T-helper 9 cell (primary cell): Measurements from ENCODE around the gene PRRG3.
"Not testable (repeated sequence)": the region's sequence is repeated elsewhere in the genome, so short reads cannot be mapped to it uniquely, and the experiment has no call there.

Experiments used
- DNase-seq: peaks from one replicate; pipeline ENCODE4 v3.0.0-alpha.2; 2020
- total RNA-seq, 2 donors: gene quantifications; one replicate each; lab custom pipeline; 2026; lab: John Stamatoyannopoulos, UW

Gene PRRG3
- 0 reads per million in 2 donors for total RNA-seq

DNA sequence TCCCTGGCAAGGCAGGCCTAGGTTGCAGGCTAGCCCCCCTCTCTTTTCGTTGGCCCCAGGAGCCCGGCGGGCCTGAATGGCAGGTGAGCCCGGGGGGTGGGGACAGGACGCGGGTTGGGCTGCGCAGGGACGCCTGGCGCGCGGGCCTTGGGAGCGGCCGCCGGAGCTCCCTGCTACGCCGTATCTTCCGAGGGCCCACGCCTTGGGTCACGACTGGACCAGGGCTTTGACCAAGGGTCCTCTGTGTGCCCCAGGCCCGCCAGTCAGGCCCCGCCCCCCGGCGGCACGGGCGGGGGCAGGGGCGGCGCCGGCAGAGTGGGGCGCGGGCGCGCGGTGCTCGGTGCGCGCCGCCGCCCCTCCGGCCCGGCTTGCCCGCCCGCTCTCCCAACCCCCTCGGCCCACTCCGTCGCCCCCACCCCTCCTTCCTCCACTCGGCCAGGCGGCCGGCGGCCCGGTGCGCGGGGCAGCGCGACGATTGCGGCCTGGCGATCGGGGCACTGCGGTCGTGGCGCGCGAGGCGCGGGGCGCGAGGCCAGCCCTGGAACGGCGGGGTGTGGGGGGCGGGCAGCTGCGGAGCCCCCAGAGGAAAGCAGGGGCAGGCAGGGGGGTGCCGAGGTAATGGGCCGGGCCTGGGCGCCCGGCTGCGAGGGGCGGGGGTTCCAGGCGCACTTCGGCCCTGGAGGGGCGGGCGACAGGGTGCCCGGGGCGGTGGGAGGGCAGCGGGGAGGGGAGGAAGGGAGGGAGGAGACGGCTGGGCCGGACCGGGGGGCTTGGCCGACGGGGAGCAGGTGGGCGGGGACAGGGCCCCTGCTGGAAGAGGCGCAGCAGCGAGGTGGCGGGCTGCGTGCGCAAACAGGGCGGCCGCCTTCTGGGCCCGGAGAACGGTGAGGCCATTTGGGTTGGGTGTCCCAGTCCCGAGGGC lies at the start of gene PRRG3:
PRRG3 (plus strand) TSS at position 798 of the 922 bp plus-strand sequence. CDS start 3,357 bp downstream, outside the sequence.
- DNase-seq, result no peak

DNA sequence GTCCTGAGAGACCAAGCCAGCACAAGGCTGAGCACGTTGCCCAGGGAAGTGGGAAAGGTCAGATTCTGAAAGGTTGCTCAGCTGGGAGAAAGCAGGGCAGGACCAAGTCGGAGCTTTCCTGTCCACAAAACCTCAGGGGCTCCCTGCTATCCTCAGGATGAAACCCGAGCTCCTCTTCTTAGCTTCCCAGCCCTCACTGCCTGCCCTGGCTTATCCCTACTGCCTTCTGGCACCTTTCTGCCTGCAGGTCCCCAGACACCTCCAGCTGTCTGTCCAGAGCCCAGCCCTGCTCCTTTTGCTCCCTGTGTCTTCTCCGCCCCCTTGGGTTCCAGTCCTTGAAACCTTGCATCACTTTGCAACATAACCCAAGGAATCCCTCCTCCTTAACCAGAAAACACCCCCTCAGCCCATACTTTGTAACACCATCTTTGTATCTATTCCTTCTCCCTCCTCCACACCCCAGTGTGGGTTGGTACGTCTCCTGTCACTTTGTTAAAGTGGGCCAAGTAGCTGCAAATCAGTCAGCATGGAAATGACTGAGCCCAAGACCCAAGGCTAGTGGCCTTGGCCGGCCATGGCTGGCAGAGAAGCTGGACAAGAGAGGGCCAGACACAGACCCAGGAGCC lies 20.0 kb upstream of the PRRG3 start:
- DNase-seq, result no peak

DNA sequence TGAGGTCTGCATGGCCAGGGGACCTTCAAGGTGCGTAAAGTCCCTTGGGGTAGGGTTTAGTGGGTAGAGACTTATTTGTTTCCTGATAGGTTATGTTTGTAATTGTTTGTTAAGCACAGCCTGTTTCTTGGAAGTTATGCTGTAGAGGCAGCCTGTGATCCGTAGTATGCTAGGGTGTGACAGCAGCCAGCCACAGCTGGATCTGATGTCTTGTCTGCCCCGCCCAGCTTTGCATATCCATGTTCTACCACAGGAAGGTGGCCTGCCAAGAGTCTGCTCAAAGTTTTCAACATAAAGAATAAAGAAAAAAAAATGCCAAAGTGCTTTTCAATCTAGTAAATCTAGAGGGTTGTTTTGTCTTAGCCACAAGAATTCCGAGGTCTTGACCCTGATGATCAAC lies 19.1 kb upstream of the PRRG3 start:
- no peak for DNase-seq

DNA sequence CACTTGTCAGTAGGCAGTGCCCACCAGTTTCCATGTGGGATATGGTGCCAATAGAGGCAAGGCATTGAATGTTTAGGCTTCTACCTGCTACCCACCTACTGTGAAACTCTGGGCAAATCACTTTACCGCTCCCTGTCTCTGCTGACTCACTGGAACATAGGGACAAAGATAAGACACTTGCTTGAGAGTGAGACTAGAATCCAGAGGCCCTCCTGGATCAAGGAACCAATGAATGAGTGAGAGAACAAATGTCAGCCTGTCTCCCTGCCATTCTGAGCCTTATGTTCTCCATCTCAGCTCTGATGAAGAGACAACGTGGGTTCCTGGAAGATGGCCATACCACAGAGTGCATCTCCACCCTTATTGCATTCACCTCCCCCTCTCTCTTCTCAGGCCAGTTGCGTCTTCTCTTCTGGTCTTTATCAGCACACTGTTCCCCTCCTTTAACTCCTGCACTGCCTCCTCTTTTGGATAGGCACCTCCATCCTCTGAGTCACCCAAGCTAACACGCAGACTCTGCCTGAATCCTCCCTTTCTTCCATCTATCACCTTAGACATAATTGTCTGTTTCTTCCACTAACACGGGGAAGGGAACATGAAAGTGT lies 15.4 kb upstream of the PRRG3 start:
- no peak for DNase-seq

DNA sequence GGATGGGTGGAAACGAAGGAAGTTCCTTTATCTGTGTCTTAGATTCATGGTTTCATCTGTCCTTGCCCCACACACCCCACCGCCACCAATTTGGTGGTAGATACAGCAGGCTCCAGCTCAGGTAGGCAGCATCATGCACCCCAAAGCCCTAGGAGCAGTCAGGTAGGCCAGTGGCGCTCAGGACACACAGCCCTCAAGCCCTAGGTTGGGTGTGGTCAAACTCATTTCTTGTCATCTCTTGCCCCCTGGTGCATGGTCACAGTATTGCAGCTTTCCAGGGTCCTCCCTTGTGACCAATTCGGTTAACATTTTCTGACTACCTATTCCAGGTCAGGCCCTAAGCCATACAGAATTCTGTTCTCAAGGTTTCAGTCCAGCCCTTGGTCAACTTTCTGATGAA lies 14.5 kb upstream of the PRRG3 start:
- peak; percentile 49 for DNase-seq

DNA sequence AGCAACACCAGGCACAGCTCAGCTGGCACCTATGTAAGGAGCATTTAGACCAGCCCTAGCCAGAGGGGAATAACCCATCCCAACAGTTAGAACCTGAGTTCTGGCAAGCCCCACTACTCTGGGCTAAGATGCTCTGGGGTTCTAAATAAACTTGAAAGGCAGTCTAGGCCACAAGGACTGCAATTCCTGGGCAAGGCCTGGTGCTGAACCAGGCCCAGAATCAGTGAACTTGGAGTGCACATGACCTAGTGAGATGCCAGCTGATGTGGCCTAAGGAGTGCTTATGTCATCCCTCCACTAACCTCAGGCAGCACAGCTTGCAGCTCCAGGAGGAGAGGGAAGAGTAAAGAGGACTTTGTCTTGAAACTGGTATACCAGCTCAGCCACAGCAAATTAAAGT lies 7.6 kb upstream of the PRRG3 start:
- DNase-seq, result no peak

DNA sequence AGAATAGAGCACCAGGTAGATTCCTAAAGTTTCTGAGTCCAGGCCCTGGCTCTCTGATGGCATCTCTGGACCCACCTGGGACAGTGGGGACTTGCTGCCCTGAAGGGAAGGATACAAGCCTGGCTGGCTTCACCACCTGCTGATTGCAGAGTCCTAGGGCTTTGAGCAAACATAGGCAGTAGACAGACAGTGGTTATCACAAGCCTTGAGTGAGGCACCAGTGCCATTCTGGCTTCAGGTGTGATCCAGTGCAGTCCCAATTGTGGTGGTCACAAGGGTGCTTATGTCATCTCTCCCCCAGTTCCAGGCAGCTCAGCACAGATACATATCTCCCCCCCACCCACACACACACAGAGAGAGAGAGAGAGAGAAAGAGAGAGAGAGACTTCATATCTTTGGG lies 6.6 kb upstream of the PRRG3 start:
- no peak for DNase-seq

DNA sequence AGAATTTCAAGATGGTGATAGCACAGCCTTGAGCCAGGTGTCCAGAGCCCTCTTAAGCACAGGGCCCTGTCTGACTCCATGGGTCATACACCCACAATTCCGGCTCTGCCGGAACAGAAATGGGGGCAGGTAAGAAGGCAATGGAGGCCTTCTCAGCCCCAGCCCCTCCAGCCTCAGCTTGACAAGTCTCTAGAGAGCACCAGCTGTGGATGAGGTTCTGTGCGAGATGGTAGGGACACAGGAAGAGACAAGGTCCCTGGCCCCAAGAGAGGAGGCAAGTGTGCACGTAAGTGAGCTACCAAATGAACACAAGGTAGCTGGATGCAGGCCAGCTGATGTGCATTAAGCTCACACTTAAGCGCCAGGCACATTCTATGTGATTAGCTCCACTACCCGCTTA lies 2.4 kb upstream of the PRRG3 start:
- DNase-seq, result no peak

DNA sequence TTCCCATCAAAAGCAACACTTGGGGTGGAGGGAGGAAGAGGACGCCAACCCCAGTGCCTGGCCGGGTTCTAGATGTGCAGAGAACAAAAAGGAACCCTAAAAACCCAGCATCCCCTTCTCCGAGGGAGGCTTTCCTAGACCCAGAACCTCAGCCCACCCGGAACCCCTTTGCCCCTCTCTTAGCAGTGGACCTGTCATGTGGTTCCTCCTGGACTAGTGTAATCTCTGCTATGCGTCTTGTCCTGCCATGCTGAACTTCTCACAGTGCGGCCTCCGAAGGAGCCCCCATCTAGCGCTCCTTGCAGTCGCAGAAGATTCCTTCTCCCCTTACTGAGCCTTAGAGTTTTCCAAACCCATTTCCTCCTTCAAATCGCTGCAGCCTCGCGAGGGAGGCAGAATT lies 1.1 kb upstream of the PRRG3 start:
- DNase-seq, result no peak

DNA sequence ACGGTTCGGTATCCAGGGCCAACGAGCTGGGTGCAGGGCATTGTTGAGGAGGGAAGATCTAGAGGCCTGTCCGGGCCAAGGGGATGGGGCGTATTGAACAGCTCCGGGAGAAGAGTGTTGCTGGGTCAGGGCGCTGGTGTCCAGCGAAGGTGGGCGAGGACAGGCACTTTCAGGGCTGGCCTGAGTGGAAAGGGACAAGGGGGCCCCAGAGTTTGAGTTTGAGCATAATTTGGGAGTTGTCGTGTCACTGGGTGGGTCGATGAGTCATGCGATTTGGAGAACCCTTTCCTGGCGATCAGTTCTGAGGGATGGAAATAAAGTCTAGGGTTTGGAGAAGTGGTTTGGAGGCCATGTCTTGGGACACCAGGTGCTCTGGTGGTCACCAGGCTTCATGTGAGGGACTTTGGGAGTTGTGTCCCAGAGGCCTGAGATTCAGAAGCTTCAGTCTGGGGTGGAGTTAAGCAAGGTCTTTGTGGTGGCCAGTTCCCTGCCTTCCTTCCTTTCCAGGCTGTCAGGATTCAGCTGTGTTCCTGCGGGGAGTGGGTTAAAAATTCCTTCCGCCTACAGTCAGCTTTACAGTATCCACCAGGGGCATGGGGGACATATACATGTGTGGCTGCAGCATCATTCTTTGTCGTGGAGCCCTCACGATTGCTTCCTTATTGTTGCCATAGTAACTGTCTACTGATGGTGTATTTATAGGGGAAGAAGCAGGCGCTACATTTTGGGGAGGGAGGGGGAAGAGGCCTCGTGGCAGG lies 504 bp downstream of the PRRG3 start:
- no peak for DNase-seq

DNA sequence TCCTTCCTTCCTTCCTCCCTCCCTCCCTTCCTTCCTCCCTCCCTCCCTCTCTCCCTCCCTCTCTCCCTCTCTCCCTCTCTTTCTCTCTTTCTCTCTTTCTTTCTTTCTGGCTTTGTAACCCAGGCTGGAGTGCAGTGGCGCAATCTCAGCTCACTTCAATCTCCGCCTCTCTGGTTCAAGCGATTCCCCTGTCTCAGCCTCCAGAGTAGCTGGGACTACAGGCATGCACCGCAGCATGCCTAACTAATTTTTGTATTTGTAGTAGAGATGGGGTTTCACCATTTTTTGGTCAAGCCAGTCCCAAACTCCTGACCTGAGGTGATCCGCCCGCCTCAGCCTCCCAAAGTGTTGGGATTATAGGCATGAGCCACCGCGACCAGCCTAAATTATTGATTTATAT lies 1.8 kb downstream of the PRRG3 start:
- DNase-seq, result not testable (repeated sequence)

DNA sequence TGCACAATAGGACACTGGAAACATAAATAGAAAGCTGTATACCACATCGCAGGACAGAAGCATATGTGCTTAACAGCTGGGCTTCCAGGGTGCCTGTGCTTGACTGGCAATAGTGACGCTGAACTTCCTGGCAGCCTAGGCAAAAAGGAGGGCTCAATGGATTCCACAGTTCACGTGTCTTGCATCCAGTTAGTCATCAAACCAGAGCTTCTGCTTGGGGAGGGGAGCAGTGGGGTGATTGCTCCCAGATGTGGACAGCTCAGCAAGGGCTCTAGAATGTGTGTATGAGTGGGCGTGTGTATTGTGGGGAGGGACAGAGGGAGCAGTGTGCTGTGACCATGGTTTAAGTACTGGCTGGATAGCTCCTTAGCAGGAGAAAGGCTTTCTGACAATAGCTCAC lies 2.3 kb downstream of the PRRG3 start:
- DNase-seq, result no peak

DNA sequence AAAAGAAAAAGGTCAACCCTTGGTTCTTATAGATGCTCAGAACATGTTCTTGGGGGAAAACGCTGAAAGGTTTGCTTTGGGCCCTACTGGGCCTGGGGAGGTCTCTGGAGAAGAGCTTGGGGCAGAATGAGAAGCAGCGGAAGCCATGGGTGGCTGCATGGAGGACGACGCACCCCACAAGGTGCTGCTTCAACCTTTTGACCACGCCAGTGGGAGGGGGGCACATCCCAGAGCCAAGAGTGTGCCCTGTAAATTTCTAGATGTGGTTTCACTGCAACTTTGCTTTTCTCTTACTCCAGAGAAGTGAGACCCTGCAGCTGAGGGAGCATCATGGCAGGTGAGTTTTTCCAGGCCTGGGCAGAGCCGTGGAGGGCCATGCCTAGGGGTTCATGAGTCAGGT lies 3.2 kb downstream of the PRRG3 start:
- no peak for DNase-seq

DNA sequence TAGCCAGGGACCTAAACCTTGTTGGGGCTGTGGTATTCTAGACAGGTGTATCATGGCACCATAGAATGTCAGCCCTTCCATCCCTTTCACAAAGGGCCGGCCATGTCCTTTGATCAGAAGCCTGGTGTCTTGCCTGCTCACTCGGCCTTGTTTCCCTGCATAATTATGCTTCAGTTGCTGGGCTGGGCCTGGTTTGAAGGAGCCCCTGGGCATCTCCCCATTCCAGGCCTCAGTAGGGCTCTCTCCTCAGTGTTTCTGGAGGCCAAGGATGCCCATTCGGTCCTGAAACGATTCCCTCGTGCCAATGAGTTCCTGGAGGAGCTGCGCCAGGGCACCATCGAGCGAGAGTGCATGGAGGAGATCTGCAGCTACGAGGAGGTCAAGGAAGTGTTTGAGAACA lies 4.5 kb downstream of the PRRG3 start:
- DNase-seq, result no peak

DNA sequence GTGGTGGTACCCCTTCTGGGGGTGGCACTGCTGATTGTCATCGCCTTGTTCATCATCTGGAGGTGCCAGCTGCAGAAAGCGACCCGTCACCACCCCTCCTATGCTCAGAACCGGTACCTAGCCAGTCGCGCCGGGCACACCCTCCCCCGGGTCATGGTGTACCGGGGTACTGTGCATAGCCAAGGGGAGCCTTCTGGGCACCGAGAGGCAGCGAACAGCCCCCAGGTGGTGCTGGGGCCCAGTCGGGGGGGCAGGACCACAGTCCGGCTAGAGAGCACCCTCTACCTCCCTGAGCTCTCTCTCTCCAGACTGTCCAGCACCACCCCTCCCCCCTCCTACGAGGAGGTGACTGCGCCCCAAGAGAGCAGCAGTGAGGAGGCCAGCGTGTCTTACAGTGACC lies 5.3 kb downstream of the PRRG3 start:
- no peak for DNase-seq

DNA sequence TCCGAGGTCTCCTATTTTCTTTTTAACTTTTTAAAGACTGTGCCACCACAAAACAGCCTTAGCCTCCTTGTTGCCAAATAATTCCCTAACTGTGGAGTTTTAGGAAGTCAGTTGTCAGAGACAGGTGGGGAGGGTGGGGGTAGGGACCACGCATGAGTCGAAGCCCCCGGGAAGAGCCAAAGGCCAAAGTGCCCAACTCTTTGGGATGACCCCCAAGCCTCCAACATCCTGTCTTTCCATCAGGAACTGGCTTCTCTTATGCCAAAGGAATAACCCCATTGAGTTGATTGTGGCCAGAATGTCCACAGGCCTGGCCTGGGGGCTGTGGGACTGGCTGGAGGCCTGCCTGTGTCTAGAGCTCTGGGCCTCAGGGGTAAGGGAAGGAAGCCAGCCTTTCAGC lies 5.8 kb downstream of the PRRG3 start:
- no peak for DNase-seq

DNA sequence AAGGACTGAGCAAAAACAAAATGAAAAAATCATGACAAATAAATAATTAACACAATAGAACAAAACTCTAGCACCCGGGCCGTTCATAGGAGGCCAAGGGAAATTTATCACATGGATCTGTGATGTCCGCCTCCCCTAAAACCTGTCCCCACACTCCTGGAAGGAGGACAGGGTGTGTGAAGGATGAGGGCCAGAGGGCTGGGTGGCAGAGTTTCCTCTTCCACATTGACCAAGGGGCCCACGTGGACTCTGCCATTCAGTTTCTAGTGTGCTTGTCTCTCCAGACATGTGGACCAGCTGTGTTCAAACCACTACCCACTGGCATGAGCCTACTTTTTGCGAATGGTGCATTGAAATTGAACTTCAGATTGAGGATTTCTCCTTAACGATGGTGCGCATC lies 6.3 kb downstream of the PRRG3 start:
- DNase-seq, result no peak

DNA sequence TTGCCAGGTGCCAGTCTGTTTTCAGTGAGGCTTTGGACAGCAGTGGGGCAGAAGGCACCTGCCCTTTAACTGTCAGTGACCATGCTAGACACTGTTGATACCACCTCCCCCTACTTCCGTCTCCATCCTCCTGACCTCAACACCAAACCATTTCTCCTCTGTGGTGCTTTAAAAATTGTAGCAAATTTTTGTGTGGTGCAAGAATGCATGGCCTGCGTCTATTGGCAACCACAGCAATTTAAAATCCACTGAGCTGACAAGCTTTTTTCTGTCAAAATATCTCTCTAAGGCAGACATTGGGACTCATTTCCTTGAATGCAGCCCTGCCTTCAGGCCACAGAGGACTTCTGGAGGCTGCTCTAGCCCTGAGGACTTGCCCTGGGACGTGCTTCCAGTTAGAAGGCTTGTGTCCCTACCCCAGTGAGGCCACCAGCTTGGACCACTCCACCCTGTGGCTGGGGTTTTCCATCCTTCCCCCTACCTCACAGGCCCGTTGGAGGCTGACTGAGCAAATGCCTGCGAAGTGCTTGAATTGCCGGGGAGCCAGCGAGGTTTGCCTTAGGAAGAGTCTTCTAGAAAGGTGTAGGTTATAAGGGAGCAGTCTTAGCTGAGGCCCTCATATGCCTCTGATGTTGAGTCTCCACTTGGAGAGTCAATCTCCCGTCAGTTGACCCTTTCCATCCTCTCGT lies 6.9 kb downstream of the PRRG3 start:
- DNase-seq, result no peak

DNA sequence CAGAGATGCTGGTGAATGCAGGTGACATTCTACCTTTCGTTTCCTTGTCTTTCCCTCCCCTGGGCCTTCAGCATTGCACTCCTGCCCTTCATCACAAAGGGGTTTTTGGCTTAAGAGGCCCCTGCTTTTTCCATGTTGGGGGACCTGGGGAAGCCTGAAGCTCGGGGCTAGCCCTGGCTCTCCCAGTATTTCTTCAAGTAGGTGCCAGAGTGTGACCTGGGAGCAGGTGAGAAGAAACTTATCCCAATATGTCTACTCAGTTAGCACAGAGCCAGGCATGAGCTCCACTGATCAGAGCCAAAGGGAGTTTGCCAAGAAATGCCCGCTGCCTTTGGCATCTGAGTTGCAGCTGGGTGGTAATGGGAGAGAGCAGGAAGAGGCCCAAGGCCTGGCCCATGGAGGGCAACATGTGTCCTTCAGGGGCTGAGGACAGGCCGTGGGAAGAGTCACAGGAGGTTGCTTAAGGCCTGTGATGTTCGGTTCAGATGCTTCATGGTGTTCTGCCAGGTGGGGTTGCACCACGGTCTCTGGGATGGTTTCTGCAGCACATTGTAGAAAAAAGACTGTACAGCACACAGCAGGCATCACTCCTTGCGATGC lies 7.6 kb downstream of the PRRG3 start:
- DNase-seq, result no peak

DNA sequence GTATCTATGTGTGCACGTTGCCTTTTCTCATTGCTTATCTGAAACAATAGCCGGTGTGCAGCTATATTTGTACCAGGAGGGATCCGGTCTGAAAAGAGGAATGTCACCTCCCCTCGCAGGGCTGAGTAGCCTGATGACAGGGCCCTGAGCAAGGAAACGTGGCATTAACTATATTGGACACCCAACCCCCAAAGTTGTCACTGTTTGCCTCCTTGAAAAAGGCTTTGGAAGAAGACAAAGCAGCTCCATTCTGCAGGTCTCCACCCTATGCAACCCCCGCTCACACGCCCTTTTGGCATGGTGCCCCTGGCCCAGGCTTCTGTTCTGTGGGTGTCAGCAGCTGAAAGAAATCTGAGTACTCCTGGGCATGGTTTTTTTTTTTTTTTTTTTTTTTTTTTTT lies 8.2 kb downstream of the PRRG3 start:
- no peak for DNase-seq

DNA sequence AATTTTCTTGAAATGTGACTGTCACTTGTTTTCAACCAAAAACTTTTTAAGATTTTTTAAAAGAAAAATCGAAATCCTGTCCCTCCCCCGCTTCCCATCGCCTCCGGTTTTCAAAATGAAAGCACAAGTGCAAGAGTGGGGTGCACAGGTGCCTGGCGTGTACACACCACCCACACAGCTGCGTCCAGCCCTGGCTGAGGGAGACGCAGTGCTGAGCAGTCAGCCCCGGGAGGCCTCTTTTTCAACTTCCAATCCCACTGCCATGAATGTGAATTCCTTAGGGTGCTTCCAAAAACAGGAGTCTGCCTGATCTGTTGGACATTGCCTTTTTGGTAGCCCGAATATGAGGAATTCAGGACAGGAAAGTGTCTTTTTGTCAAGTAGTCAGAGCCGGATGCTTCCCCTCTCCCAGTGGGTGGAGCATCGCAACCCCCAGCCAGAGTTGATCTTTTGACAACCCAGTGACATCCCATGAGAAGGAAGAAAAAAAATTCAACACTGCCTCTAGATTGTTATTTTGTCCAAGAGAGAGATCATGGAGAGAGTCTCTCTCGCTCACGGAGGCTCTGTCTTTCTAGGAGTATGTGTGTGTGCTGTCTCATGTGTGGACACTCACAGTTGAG lies 8.9 kb downstream of the PRRG3 start:
- DNase-seq, result no peak

DNA sequence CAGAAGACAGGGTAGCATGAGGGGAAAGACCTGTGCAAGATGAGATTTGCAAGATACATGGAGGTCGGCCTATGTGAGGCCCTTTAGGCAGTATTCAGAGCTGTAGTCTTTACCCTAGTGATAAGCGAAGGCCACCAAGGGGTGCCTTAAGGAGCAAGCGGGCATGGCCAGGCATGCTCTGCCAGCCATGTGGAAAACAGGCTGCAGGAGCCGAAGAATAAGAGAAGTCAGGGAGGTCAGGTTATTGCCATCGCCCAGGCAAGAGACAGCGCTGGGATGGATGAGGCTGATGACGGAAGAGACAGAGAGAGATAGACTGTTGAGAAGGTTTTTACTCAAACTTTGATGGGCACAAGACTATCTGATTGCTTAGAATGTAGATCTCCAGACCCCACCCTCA lies 13.6 kb downstream of the PRRG3 start:
- DNase-seq, result no peak
